ENCODE results near the gene PIGO. TPM values are rescaled to one million over a fixed set of nuclear protein-coding genes. Genes with fewer than 3 reads are reported as not detected.
A peak's percentile ranks its signal among the peaks of the same experiment; 100 is the strongest.

PIGO gene
- total and polyA plus RNA-seq, 10 of the 15 experiments (the other 5 are each of a cell fraction or from before 2014, with no cell fraction given): 8.2 to 23.3 (median 18.4) TPM

GRCh38 chr9:35056571-35057270, 39.7 kb downstream of the PIGO start:
- no peak overlapping the region for H3K27ac ChIP-seq (ENCODE audit: control insufficient read depth, insufficient read depth)
- ChIA-PET SMC1A (ENCODE audit: uncharacterized antibody, unreplicated experiment) (no interaction called here), RAD21 (ENCODE audit: unreplicated experiment) (interaction anchor here (1.3 kb wide), 1 partner anchor 157 kb away, joined by 4 read pairs; no protein-coding TSS in a partner anchor), POLR2A (no interaction called here), CTCF (no interaction called here)
- no peaks in the 10 kb centered on the region; the same call in 1 of the 2 replicates for H3K79me2 ChIP-seq (ENCODE audit: control insufficient read depth, insufficient read depth, low read length)
- no peak overlapping the region for H3K4me2 ChIP-seq (ENCODE audit: control insufficient read depth, insufficient read depth)
- H3K4me3 ChIP-seq: no peak overlapping the region
- 92% methylated on average over 9 of the region's 9 CpGs for WGBS (ENCODE audit: insufficient coverage, insufficient replicate concordance, low lambda C conversion rate, missing lambda C conversion rate)
- no peak for TF ChIP-seq SREBF2 (IDR thresholded peaks at IDR 0.05; ENCODE audit: low read length)
- TF ChIP-seq POU2F2 (IDR thresholded peaks at IDR 0.05; ENCODE audit: borderline replicate concordance, low read depth, low read length): peak; percentile 20; the same call in 1 of the 3 replicates
- TF ChIP-seq CREM (IDR thresholded peaks at IDR 0.05; ENCODE audit: low read depth): no peak
- TF ChIP-seq KLF5 (IDR thresholded peaks at IDR 0.05; ENCODE audit: partially characterized antibody): no peak
- TF ChIP-seq POLR2A (IDR thresholded peaks at IDR 0.05; ENCODE audit: low read depth, low read length): peak; percentile 20
- TF ChIP-seq MTA2 (IDR thresholded peaks at IDR 0.05; ENCODE audit: low read depth): no peak
- TF ChIP-seq POLR2AphosphoS5 (IDR thresholded peaks at IDR 0.05; ENCODE audit: low read length): peak; percentile 55
- BruUV-seq (replicated peaks): no TSS peak
- H3K4me1 ChIP-seq (ENCODE audit: control insufficient read depth, insufficient read depth, low read length): no peaks in the 10 kb centered on the region
- H2AFZ ChIP-seq (ENCODE audit: control insufficient read depth, low read depth, low read length): no peak overlapping the region
- H4K20me1 ChIP-seq (ENCODE audit: control insufficient read depth, insufficient read depth): peaks cover 3% of the 10 kb centered on the region; the same call in 1 of the 2 replicates
- H3K9ac ChIP-seq (ENCODE audit: control insufficient read depth, insufficient read depth, low read length): no peak overlapping the region
- H3K36me3 ChIP-seq (ENCODE audit: control insufficient read depth in 2 of 2, insufficient read depth in 2 of 2, low read length in 1 of 2): peaks cover 30 to 50% of the 10 kb centered on the region in 2 experiments
- in situ Hi-C loops (cut with MboI) (no loop called here), intact Hi-C loops (cut with micrococcal nuclease; ENCODE audit: unreplicated experiment) (no loop called here)
- FAIRE-seq (no peak), ATAC-seq (peak; percentile 11; the same call in 2 of the 3 replicates), DNase-seq (ENCODE audit: low read depth, low spot score) (no peak)
- H3K9me3 ChIP-seq (replicated peaks; ENCODE audit: control insufficient read depth, insufficient read depth, low read length): no peaks in the 10 kb centered on the region
- no peaks in the 10 kb centered on the region for H3K27me3 ChIP-seq (replicated peaks in 1 of 2; ENCODE audit: control insufficient read depth in 2 of 2, insufficient read depth in 2 of 2, low read length in 1 of 2)
